HL-60 (cell line): ENCODE data around the gene KIF4B.

ENCODE experiments used
- CTCF ChIP-seq: IDR thresholded peaks from one replicate; pipeline ENCODE4 v1.5.1; 2011; ENCODE audit warnings: low read length, control low read depth, inconsistent platforms; ENCODE audit not compliant: insufficient read depth
- POLR2AphosphoS5 ChIP-seq: IDR thresholded peaks from 2 replicates; pipeline ENCODE4 v1.6.1; 2012; ENCODE audit warnings: low read depth
- REST ChIP-seq: IDR thresholded peaks from 2 replicates; pipeline ENCODE4 v1.6.1; 2012; ENCODE audit warnings: low read depth; ENCODE audit not compliant: insufficient replicate concordance

- TF ChIP-seq CTCF (no peak), POLR2AphosphoS5 (no peak), REST (no peak)
Measured at GRCh38 chr5:155010881-155011280, 2.7 kb upstream of the KIF4B start.
